ENCODE measurements around the gene CEP89. TPM values are rescaled to one million over a fixed set of nuclear protein-coding genes. Genes with fewer than 3 reads are reported as not detected.
"Not testable (repeated sequence)": the region's sequence is repeated elsewhere in the genome, so short reads cannot be mapped to it uniquely, and the experiment has no call there.

CEP89 gene
- total RNA-seq, 2 donors from 2014 or later: 35.6 to 40.4 TPM

GRCh38 chr19:33005440-33005839, 33.7 kb upstream of the CEP89 start:
- H3K27me3 ChIP-seq (ENCODE audit: control insufficient read depth, insufficient read depth, low read length, poor library complexity, severe bottlenecking): no peaks in the 10 kb centered on the region
- peaks cover 54% of the 10 kb centered on the region for H3K36me3 ChIP-seq (ENCODE audit: control insufficient read depth, insufficient read depth, low read length)
- H3K4me3 ChIP-seq (ENCODE audit: low read length): no peak overlapping the region
- H3K9me3 Mint-ChIP-seq: no peaks in the 10 kb centered on the region
- WGBS, 2 experiments (ENCODE audit: insufficient coverage in 1 of 2, insufficient read length in 1 of 2): 75 to 76% methylated on average over 5 of the region's 5 CpGs
- peaks cover 63% of the 10 kb centered on the region for H3K36me3 Mint-ChIP-seq (ENCODE audit: low read depth)
- H3K4me3 Mint-ChIP-seq: no peak overlapping the region
- H3K4me1 Mint-ChIP-seq: peaks cover 4% of the 10 kb centered on the region
- H3K27ac ChIP-seq (ENCODE audit: low read depth, low read length): no peak overlapping the region
- H3K4me1 ChIP-seq (ENCODE audit: control insufficient read depth, insufficient read depth, low read length): no peaks in the 10 kb centered on the region
- H3K9me3 ChIP-seq (ENCODE audit: control insufficient read depth, low read length): no peaks in the 10 kb centered on the region
- H3K27me3 Mint-ChIP-seq (ENCODE audit: insufficient read depth): no peaks in the 10 kb centered on the region
- no peak overlapping the region for H3K27ac Mint-ChIP-seq
- no peak overlapping the region for H3K9ac ChIP-seq (ENCODE audit: extremely low read depth, low read length, poor library complexity, severe bottlenecking)
- no peak for TF ChIP-seq CTCF (conservative IDR thresholded peaks at IDR 0.05)
- peak; percentile 64 for DNase-seq

- not testable (repeated sequence) for H3K27me3 ChIP-seq (ENCODE audit: control insufficient read depth, insufficient read depth, low read length, poor library complexity, severe bottlenecking); H3K9me3 Mint-ChIP-seq; DNase-seq; H3K27ac Mint-ChIP-seq; H3K4me1 ChIP-seq (ENCODE audit: control insufficient read depth, insufficient read depth, low read length); H3K4me3 ChIP-seq (ENCODE audit: low read length); H3K9me3 ChIP-seq (ENCODE audit: control insufficient read depth, low read length); H3K9ac ChIP-seq (ENCODE audit: extremely low read depth, low read length, poor library complexity, severe bottlenecking); H3K4me1 Mint-ChIP-seq; H3K27me3 Mint-ChIP-seq (ENCODE audit: insufficient read depth); H3K4me3 Mint-ChIP-seq; H3K27ac ChIP-seq (ENCODE audit: low read depth, low read length)
- H3K36me3 Mint-ChIP-seq (ENCODE audit: low read depth): peaks cover 59% of the 10 kb centered on the region
- WGBS, 2 experiments (ENCODE audit: insufficient coverage in 1 of 2, insufficient read length in 1 of 2): 92 to 94% methylated on average over 5 of the region's 6 CpGs
- H3K36me3 ChIP-seq (ENCODE audit: control insufficient read depth, insufficient read depth, low read length): peaks cover 40% of the 10 kb centered on the region
These were observed 31.8 kb upstream of the CEP89 start for GRCh38 chr19:33003424-33004024.

DNA sequence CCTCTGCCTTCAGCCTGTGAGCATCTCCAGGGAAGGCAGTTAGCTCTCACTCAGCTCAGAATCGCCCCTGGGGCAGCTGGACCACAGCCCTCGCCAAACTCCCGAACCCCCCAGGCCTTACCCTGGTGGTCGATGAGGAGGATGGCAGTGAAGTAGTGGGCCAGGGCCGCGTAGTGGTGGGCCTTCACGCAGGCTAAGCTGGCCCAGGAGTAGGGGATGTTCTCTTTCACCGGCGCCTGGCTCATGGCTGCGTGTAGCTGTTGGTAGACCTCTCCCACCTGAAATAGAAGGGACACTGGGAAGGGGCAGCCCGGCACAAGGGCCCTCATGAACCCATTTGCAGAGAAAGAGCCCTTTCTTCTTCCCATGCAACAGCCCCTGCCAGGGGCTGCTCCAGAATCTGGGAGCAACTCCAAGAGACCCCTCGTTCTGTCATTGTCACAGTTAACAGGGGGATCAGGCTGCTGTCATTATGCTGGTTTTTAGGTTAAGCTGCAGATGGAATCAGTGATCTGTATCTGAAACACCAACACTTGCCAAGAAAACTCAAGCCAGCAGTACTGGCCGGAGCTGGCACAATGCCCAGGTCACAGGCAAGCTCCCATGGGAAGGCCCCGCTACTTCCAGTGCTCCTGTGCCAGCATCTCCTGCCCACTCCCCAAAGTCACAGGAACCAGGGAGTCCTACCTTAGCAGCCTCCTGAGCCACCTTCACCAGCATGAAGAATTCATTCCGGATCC, 30.5 kb upstream of the CEP89 start:
- H3K9ac ChIP-seq (ENCODE audit: extremely low read depth, low read length, poor library complexity, severe bottlenecking); H3K27ac ChIP-seq (ENCODE audit: low read depth, low read length); DNase-seq; H3K4me3 ChIP-seq (ENCODE audit: low read length); H3K27me3 ChIP-seq (ENCODE audit: control insufficient read depth, insufficient read depth, low read length, poor library complexity, severe bottlenecking); H3K27me3 Mint-ChIP-seq (ENCODE audit: insufficient read depth); H3K4me1 ChIP-seq (ENCODE audit: control insufficient read depth, insufficient read depth, low read length); H3K9me3 ChIP-seq (ENCODE audit: control insufficient read depth, low read length); H3K9me3 Mint-ChIP-seq; H3K27ac Mint-ChIP-seq; H3K4me3 Mint-ChIP-seq; H3K4me1 Mint-ChIP-seq: not testable (repeated sequence)
- peaks cover 63% of the 10 kb centered on the region for H3K36me3 Mint-ChIP-seq (ENCODE audit: low read depth)
- H3K36me3 ChIP-seq (ENCODE audit: control insufficient read depth, insufficient read depth, low read length): peaks cover 38% of the 10 kb centered on the region
- 93 to 98% methylated on average over 9 to 15 of the region's 15 CpGs for WGBS, 2 experiments (ENCODE audit: insufficient coverage in 1 of 2, insufficient read length in 1 of 2)
- peak; percentile 30 for TF ChIP-seq CTCF (conservative IDR thresholded peaks at IDR 0.05)
